ENCODE data around the gene AUP1. TPM values are rescaled to one million over a fixed set of nuclear protein-coding genes. Genes with fewer than 3 reads are reported as not detected.

AUP1 gene
- total RNA-seq, 2 donors from 2014 or later: 76.3 to 88.9 TPM

- no peak overlapping the region for H3K9ac ChIP-seq (ENCODE audit: extremely low read depth, low read length, poor library complexity, severe bottlenecking)
- H3K27ac Mint-ChIP-seq: peak overlapping the region; percentile 78
Measured at GRCh38 chr2:74502147-74502719, 27.3 kb downstream of the AUP1 start.

GRCh38 chr2:74501335-74502071, 28.0 kb downstream of the AUP1 start:
- H3K4me1 ChIP-seq (ENCODE audit: control insufficient read depth, insufficient read depth, low read length): peaks cover under 1% of the 10 kb centered on the region
- Mint-ChIP-seq H3K36me3 (ENCODE audit: low read depth) (peaks cover 19% of the 10 kb centered on the region), H3K4me3 (peak overlapping the region; percentile 68), H3K4me1 (peaks cover 33% of the 10 kb centered on the region), H3K27ac (no peak overlapping the region), H3K9me3 (no peaks in the 10 kb centered on the region), H3K27me3 (ENCODE audit: insufficient read depth) (peaks cover 88% of the 10 kb centered on the region)
- 45 to 59% methylated on average over 10 to 18 of the region's 18 CpGs for WGBS, 2 experiments (ENCODE audit: insufficient coverage in 1 of 2, insufficient read length in 1 of 2)
- H3K9me3 ChIP-seq (ENCODE audit: control insufficient read depth, low read length): no peaks in the 10 kb centered on the region
- H3K27me3 ChIP-seq (ENCODE audit: control insufficient read depth, insufficient read depth, low read length, poor library complexity, severe bottlenecking): peaks cover 94% of the 10 kb centered on the region
- no peak for TF ChIP-seq CTCF (conservative IDR thresholded peaks at IDR 0.05)
- H3K4me3 ChIP-seq (ENCODE audit: low read length): no peak overlapping the region
- DNase-seq: peak; percentile 60
- H3K27ac ChIP-seq (ENCODE audit: low read depth, low read length): no peak overlapping the region
- H3K36me3 ChIP-seq (ENCODE audit: control insufficient read depth, insufficient read depth, low read length): peaks cover 11% of the 10 kb centered on the region
- H3K9ac ChIP-seq (ENCODE audit: extremely low read depth, low read length, poor library complexity, severe bottlenecking): no peak overlapping the region

More at GRCh38 chr2:74502147-74502719, 27.3 kb downstream of the AUP1 start:
- no peak overlapping the region for H3K27ac ChIP-seq (ENCODE audit: low read depth, low read length)
- H3K36me3 ChIP-seq (ENCODE audit: control insufficient read depth, insufficient read depth, low read length): peaks cover 11% of the 10 kb centered on the region
- TF ChIP-seq CTCF (conservative IDR thresholded peaks at IDR 0.05): no peak
- H3K27me3 Mint-ChIP-seq (ENCODE audit: insufficient read depth): peaks cover 83% of the 10 kb centered on the region
- peaks cover 86% of the 10 kb centered on the region for H3K27me3 ChIP-seq (ENCODE audit: control insufficient read depth, insufficient read depth, low read length, poor library complexity, severe bottlenecking)
- H3K9me3 ChIP-seq (ENCODE audit: control insufficient read depth, low read length): no peaks in the 10 kb centered on the region
- H3K4me3 Mint-ChIP-seq: peak overlapping the region; percentile 68
- 22 to 30% methylated on average over 14 to 32 of the region's 32 CpGs for WGBS, 2 experiments (ENCODE audit: insufficient coverage in 1 of 2, insufficient read length in 1 of 2)
- peak; percentile 66 for DNase-seq
- peaks cover 4% of the 10 kb centered on the region for H3K4me1 ChIP-seq (ENCODE audit: control insufficient read depth, insufficient read depth, low read length)
- peaks cover 38% of the 10 kb centered on the region for H3K4me1 Mint-ChIP-seq
- H3K9me3 Mint-ChIP-seq: no peaks in the 10 kb centered on the region
- peaks cover 22% of the 10 kb centered on the region for H3K36me3 Mint-ChIP-seq (ENCODE audit: low read depth)
- peak overlapping the region; percentile 76 for H3K4me3 ChIP-seq (ENCODE audit: low read length)

- H3K27me3 Mint-ChIP-seq (ENCODE audit: insufficient read depth): peaks cover 96% of the 10 kb centered on the region
- no peaks in the 10 kb centered on the region for H3K9me3 Mint-ChIP-seq
- peaks cover 100% of the 10 kb centered on the region for H3K27me3 ChIP-seq (ENCODE audit: control insufficient read depth, insufficient read depth, low read length, poor library complexity, severe bottlenecking)
- peak; percentile 69 for DNase-seq
- H3K9ac ChIP-seq (ENCODE audit: extremely low read depth, low read length, poor library complexity, severe bottlenecking): no peak overlapping the region
- no peak overlapping the region for H3K27ac Mint-ChIP-seq
- H3K4me1 Mint-ChIP-seq: peaks cover 32% of the 10 kb centered on the region
- no peak for TF ChIP-seq CTCF (conservative IDR thresholded peaks at IDR 0.05)
- H3K4me1 ChIP-seq (ENCODE audit: control insufficient read depth, insufficient read depth, low read length): no peaks in the 10 kb centered on the region
- H3K36me3 ChIP-seq (ENCODE audit: control insufficient read depth, insufficient read depth, low read length): peaks cover 5% of the 10 kb centered on the region
- H3K9me3 ChIP-seq (ENCODE audit: control insufficient read depth, low read length): no peaks in the 10 kb centered on the region
- H3K4me3 ChIP-seq (ENCODE audit: low read length): no peak overlapping the region
- H3K4me3 Mint-ChIP-seq: peak overlapping the region; percentile 51
- H3K36me3 Mint-ChIP-seq (ENCODE audit: low read depth): peaks cover 14% of the 10 kb centered on the region
- H3K27ac ChIP-seq (ENCODE audit: low read depth, low read length): no peak overlapping the region
Measured at GRCh38 chr2:74500578-74500946, 28.9 kb downstream of the AUP1 start.

All from endodermal cell (in vitro differentiated cells).